SH-SY5Y (cell line): Measurements from ENCODE around the gene TSR2.

Experiments used
- GATA2 ChIP-seq: IDR thresholded peaks from 2 replicates; pipeline ENCODE4 v1.6.1; 2011; ENCODE audit warnings: mild to moderate bottlenecking, low read depth, low read length
- GATA3 ChIP-seq: IDR thresholded peaks from 2 replicates; pipeline ENCODE4 v1.6.1; 2011; ENCODE audit warnings: low read depth, mild to moderate bottlenecking, low read length, moderate library complexity

TSR2 gene, protein sequence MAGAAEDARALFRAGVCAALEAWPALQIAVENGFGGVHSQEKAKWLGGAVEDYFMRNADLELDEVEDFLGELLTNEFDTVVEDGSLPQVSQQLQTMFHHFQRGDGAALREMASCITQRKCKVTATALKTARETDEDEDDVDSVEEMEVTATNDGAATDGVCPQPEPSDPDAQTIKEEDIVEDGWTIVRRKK

GRCh38 chrX:54439960-54440871, at the start of gene TSR2:
Gene TSR2, plus strand, starts transcription at chrX:54440404. Its CDS starts 18 bp downstream, at chrX:54440422.
- TF ChIP-seq GATA2 (no peak), GATA3 (no peak)

DNA sequence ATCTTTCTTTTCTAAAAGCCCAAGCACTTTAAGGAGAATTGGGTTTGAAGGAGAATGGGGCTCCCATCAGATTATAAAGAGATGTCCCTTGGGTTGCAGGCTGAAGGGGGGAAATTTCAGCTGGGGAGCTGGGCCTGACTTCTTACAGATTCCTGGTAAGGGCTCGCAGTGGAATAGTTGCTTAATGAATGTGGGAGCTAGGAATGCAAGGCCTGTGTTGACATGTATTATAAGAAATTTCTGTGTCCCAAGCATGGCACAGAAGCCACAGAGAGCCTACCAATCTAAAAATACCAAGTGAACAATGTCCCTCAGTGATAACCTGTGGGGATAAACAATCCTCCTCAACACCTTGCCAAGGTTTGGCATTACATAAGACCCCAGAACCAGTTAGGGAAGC, 43.1 kb upstream of the TSR2 start:
- no peak for TF ChIP-seq GATA3
- TF ChIP-seq GATA2: no peak

DNA sequence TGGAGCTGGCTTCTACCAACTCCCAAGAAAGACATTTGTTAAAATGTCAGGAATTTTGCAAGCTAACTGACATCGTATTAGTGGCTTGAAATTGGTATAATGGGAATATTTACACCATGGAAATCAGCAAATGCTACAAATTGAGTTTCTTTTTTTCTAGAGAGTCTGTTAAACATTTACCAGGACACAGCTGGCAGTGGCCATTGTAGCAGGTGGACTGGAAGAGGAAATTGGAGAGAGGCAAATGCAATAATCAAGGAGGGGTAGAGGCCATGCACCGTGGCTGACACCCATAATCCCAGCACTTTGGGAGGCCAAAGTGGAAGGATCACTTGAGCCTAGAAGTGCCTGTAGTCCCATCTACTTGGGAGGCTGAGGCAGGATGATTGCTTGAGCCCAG, 32.9 kb upstream of the TSR2 start:
- TF ChIP-seq GATA2: no peak
- TF ChIP-seq GATA3: no peak

DNA sequence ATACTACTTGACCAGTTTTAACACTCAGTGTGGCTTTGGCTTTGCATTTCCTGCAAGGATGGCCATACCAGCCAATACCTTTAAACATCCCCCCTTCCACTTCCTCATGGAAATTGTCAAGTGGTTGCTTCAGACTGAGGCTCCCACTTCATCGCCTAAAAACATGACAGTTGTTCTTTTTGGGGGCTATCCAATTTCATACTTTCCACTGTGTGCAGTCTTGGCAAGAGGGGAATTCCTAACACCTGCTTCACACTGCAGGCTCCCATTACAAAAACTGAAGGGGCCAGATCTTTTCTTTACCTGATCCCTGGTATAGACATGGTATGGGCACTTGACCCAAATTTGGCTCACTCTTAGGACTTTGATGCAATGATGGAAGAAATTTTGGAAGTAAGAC, 28.5 kb upstream of the TSR2 start:
- no peak for TF ChIP-seq GATA3
- no peak for TF ChIP-seq GATA2

DNA sequence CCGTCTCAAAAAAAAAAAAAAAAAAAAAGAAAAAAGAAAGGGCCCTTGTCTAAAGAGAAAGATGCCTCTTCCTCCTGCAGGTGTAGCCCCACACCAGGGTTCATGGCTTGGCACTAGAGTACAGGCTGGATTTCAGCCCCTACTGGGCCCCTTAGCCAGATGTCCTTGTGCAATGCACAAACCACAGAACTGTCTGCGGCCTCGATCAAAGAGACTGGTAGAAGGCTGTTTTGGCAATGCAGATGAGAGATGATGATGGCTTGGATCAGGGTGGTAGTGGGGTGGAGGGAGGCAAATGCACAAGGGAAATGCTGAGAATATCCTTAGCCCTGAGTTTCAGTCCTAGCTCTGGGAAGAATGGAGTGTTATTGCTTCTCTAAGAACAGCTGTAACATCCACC, 26.5 kb upstream of the TSR2 start:
- TF ChIP-seq GATA3: no peak
- no peak for TF ChIP-seq GATA2

- TF ChIP-seq GATA3: no peak
- no peak for TF ChIP-seq GATA2
Observed at GRCh38 chrX:54415534-54416350, 24.5 kb upstream of the TSR2 start.

DNA sequence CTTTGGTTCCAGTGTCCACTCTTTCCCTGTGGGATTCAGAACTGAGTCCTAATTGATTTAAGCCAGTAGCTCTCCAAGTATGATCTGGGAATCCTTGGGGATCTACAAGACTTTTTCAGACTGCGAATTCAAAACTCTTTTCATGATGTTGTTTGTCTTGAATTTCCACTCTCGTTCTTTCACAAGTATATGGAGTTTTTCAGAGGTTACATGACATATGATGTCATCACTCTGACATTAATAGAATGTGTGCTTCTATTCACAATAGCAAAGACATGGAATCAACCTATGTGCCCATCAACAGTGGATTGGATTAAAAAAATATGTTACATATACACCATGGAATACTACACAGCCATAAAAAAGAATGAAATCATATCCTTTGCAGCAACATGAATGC, 23.2 kb upstream of the TSR2 start:
- no peak for TF ChIP-seq GATA2
- TF ChIP-seq GATA3: no peak

DNA sequence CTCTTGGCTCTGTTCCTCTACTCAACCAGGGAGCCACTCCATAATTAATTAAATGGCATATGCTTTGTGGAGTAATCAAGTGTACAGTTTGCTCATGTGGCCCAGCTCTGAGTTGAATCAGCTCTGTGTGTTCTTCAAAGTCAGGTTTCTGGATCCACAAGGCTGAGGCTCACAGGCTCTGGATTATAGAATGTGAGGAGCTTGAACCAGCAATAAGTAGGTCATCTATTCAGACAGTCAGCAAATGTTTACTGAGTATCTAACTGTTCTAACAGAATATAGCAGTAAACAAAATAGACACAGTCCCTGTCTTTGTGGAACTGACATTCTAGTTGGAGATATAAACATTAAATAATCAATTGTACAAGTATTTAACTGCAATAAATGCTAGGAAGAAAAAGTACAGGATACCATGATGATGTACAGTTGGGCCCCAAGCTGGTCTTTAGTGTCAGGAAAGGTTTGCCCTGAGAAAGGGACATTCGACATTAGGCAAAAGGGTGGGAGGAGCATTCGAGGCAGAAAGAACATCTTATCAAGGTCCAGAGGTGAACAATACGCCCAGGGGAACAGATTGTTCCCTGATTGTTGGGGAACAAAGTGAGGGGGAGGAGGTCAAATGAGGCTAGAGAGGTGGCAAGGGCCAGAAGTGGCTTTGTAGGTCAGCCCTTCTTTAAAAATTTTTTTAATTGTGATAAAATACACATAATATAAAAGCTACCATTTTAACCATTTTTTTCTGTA, 20.5 kb upstream of the TSR2 start:
- no peak for TF ChIP-seq GATA3
- TF ChIP-seq GATA2: no peak

GRCh38 chrX:54422168-54422567, 18.0 kb upstream of the TSR2 start:
- TF ChIP-seq GATA2 (no peak), GATA3 (no peak)

DNA sequence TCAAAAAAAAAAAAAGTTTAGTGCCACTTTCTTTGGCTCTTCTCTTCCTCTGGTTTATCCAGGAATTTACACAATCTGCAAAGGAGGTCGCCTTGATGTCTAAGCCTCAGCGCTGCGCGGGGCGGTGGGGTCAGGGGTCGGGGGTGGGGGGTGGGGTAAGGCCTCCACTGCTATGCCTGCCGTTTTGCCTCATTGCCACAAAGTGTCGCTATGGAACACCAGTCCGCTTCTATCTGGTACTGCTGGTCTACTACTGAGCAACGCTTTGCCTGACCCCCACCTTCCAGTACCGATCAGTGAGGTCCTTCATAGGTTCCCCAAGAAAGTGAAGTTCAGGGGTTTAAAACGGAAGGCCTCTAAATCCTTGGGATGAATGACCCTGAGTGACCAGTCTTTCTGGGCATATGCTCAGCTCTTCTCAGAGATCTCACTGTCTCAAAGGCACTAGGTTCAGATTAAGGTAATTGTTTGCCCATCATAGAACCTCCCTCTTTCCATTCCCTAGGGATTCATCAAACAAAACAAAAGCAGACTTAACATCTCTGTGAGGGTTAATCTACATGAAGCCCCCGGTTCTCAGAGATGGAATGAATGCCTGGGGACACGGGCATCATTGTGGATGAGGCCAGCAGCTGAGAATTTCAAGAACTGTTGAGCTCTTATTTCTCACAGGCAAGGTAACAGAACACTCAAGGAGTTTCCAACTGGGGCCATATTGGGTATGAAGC, 16.9 kb upstream of the TSR2 start:
- no peak for TF ChIP-seq GATA3
- no peak for TF ChIP-seq GATA2

- TF ChIP-seq GATA3 (no peak), GATA2 (no peak)
Observed at GRCh38 chrX:54427837-54428424, 12.3 kb upstream of the TSR2 start.

DNA sequence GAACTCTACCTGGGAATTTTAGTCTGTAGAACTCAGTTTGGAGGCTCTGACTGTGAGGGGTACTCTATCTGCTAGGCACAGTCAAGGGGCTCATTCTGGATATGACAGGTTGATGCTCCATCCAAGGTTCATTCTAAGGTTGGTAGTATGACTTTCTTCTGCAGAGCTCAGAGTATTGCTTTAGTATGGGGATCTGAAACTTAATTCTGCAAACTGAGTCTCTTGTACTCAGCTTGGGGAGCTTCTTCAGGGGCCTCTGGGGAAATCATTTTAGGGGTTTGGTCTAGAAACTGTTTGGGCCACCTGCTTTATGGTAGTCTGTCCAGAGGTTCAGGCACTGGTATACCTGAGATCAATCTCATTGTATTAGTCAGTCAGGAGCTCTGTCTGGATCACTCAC, 9.7 kb upstream of the TSR2 start:
- TF ChIP-seq GATA2 (no peak), GATA3 (no peak)

- TF ChIP-seq GATA2 (no peak), GATA3 (no peak)
Observed at GRCh38 chrX:54435121-54435520, 5.1 kb upstream of the TSR2 start.
